CD14-positive monocyte (primary cell): ENCODE measurements around the gene CANX. TPM values are rescaled to one million over a fixed set of nuclear protein-coding genes. Genes with fewer than 3 reads are reported as not detected.

Experiments
- DNase-seq, 3 donors: peaks; one replicate each; pipeline ENCODE4 v3.0.0-alpha.2; 2011 to 2022
- H2AFZ ChIP-seq: 2 replicates; pipeline ENCODE4 v1.6.0; 2012; ENCODE audit warnings: mild to moderate bottlenecking, low read depth, low read length, inconsistent platforms; ENCODE audit not compliant: insufficient read depth, poor library complexity, severe bottlenecking
- H3K27ac ChIP-seq, 2 donors: 1 replicate in 1 of 2; 2 replicates in 1 of 2; pipeline ENCODE4 v1.5.1; 2012 to 2013; ENCODE audit warnings: low read length in 2 of 2, control low read depth in 1 of 2, inconsistent platforms in 1 of 2, low read depth in 1 of 2, mild to moderate bottlenecking in 1 of 2
- H3K27me3 ChIP-seq, 2 donors: one replicate each; pipeline versions ENCODE4 v1.6.0 to v1.6.1; 2011 to 2013; ENCODE audit warnings: low read length in 2 of 2; ENCODE audit not compliant: control insufficient read depth in 2 of 2, insufficient read depth in 2 of 2
- H3K36me3 ChIP-seq, 2 donors: replicated peaks in 1 of 2; 1 replicate in 1 of 2; 2 replicates in 1 of 2; pipeline versions ENCODE4 v1.5.1 to v1.6.1; 2012 to 2013; ENCODE audit warnings: low read length in 2 of 2, control low read depth in 1 of 2, inconsistent platforms in 1 of 2, mild to moderate bottlenecking in 1 of 2; ENCODE audit not compliant: insufficient read depth in 2 of 2, control insufficient read depth in 1 of 2
- H3K4me1 ChIP-seq, 2 donors: 1 replicate in 1 of 2; 2 replicates in 1 of 2; pipeline versions ENCODE4 v1.5.1 to v1.6.1; 2012 to 2013; ENCODE audit warnings: low read length in 2 of 2, control low read depth in 1 of 2, inconsistent platforms in 1 of 2, mild to moderate bottlenecking in 1 of 2, moderate library complexity in 1 of 2; ENCODE audit not compliant: insufficient read depth in 2 of 2, control insufficient read depth in 1 of 2
- H3K4me2 ChIP-seq: replicated peaks from 2 replicates; pipeline ENCODE3; 2012; ENCODE audit warnings: low read length, moderate library complexity, mild to moderate bottlenecking; ENCODE audit not compliant: poor library complexity, severe bottlenecking; ENCODE audit errors: extremely low read depth
- H3K4me3 ChIP-seq, 3 experiments: fragments of 200-600 bp in 1 of 3; sonication (generic) in 1 of 3; replicated peaks in 1 of 3; 1 replicate in 2 of 3; 2 replicates in 1 of 3; pipeline ENCODE4 v1.5.1; 2011 to 2013; ENCODE audit warnings: low read length in 3 of 3, mild to moderate bottlenecking in 3 of 3, control low read depth in 2 of 3, low read depth in 2 of 3, inconsistent platforms in 1 of 3, moderate library complexity in 1 of 3
- H3K79me2 ChIP-seq: 2 replicates; pipeline ENCODE4 v1.6.0; 2012; ENCODE audit warnings: mild to moderate bottlenecking, control low read depth, inconsistent platforms, low read length, moderate library complexity; ENCODE audit not compliant: insufficient read depth
- H3K9ac ChIP-seq: 2 replicates; pipeline ENCODE4 v1.6.0; 2017; ENCODE audit warnings: low read length, mild to moderate bottlenecking; ENCODE audit not compliant: insufficient read depth, poor library complexity, severe bottlenecking
- H3K9me3 ChIP-seq, 2 donors: replicated peaks in 1 of 2; 1 replicate in 1 of 2; 2 replicates in 1 of 2; pipeline versions ENCODE4 v1.5.1 to v1.6.1; 2012 to 2013; ENCODE audit warnings: low read length in 2 of 2, control low read depth in 1 of 2; ENCODE audit not compliant: control insufficient read depth in 1 of 2, insufficient read depth in 1 of 2
- H4K20me1 ChIP-seq: 2 replicates; pipeline ENCODE4 v1.6.0; 2012; ENCODE audit warnings: mild to moderate bottlenecking, low read length, control low read depth, moderate library complexity; ENCODE audit not compliant: insufficient read depth
- H3K27ac Mint-ChIP-seq, 7 donors: one replicate each; pipeline ENCODE4 v1.8.0; 2020; ENCODE audit warnings: mild to moderate bottlenecking in 7 of 7, mixed read lengths in 7 of 7, moderate library complexity in 6 of 7, inconsistent platforms in 2 of 7
- H3K27me3 Mint-ChIP-seq, 3 donors: one replicate each; pipeline ENCODE4 v1.8.0; 2021 to 2022; ENCODE audit warnings: low read depth in 3 of 3, mild to moderate bottlenecking in 3 of 3, mixed read lengths in 3 of 3, moderate library complexity in 3 of 3, inconsistent platforms in 1 of 3
- H3K36me3 Mint-ChIP-seq, 2 donors: one replicate each; pipeline ENCODE4 v1.8.0; 2020; ENCODE audit warnings: mixed read lengths in 2 of 2, inconsistent platforms in 1 of 2, mild to moderate bottlenecking in 1 of 2
- H3K4me1 Mint-ChIP-seq: one replicate; pipeline ENCODE4 v1.8.0; 2020; ENCODE audit warnings: mild to moderate bottlenecking, mixed read lengths
- H3K4me3 Mint-ChIP-seq, 2 donors: one replicate each; pipeline ENCODE4 v1.8.0; 2020; ENCODE audit warnings: mild to moderate bottlenecking in 2 of 2, mixed read lengths in 2 of 2, moderate library complexity in 1 of 2
- H3K9me3 Mint-ChIP-seq, 7 donors: one replicate each; pipeline ENCODE4 v1.8.0; 2020 to 2022; ENCODE audit warnings: mixed read lengths in 7 of 7, mild to moderate bottlenecking in 6 of 7, moderate library complexity in 6 of 7, inconsistent platforms in 2 of 7
- CTCF ChIP-seq: fragments of 200-600 bp; IDR thresholded peaks from one replicate; pipeline ENCODE4 v1.8.0; 2022; ENCODE audit warnings: antibody characterized with exemption, mild to moderate bottlenecking
- WGBS: methylation state at CpG from one replicate; pipeline ENCODE4 v1.1.5; 2013; ENCODE audit warnings: missing lambda C conversion rate; ENCODE audit not compliant: insufficient coverage; 5-methylcytosine and 5-hydroxymethylcytosine counted together
- intact Hi-C, 2 donors: fragments of 100-400 bp; cut with micrococcal nuclease; formaldehyde crosslinking; loops; one replicate each; pipeline versions ENCODE4 v1.15.0 to v1.15.1; 2023
- polyA plus RNA-seq, 3 donors: library from polyadenylated mRNA; depleted of rRNA in 1 of 3; unstranded in 2 of 3; stranded (reverse) in 1 of 3; fragments of 300-500 nt in 2 of 3; fragments of >200 nt in 1 of 3; fragmentation: Illumina TruSeq in 2 of 3; gene quantifications; 1 replicate in 2 of 3; 2 replicates in 1 of 3; pipeline ENCODE4 v1.2.3, GENCODE V29; 2012 to 2021

The CANX gene
- polyA plus RNA-seq, 3 donors, result 78.1 to 368 (median 259) TPM

GRCh38 chr5:179732412-179732917 is 33.7 kb downstream of the CANX start, which contains the start of gene MAML1:
Gene MAML1 (plus strand): TSS chr5:179732822. CDS start chr5:179733113, 291 bp downstream.
- Histone ChIP-seq H3K27ac (peak within 1 kb of the TSS; percentile 97 to 98), H3K4me3 (peak within 1 kb of the TSS; percentile 69 to 90 (median 70)), H3K4me2 (peak within 1 kb of the TSS; percentile 81), H3K79me2 (peaks cover 74% of the 10 kb centered on the region), H2AFZ (peak within 1 kb of the TSS; percentile 67), H3K9ac (peak within 1 kb of the TSS; percentile 99), H4K20me1 (peaks cover 38% of the 10 kb centered on the region), H3K4me1 (peaks cover 39 to 60% of the 10 kb centered on the region in 2 donors), H3K36me3 (peaks cover 33 to 35% of the 10 kb centered on the region in 2 donors), H3K27me3 (no peaks in the 10 kb centered on the region), H3K9me3 (no peaks in the 10 kb centered on the region)
- Mint-ChIP-seq H3K4me1 (peaks cover 58% of the 10 kb centered on the region), H3K9me3 (peaks cover 0 to 2% (median 0%) of the 10 kb centered on the region in 7 donors), H3K36me3 (peaks cover 37 to 48% of the 10 kb centered on the region in 2 donors), H3K27me3 (no peaks in the 10 kb centered on the region), H3K4me3 (peak within 1 kb of the TSS; percentile 92 to 96), H3K27ac (peak within 1 kb of the TSS; percentile 95 to 99 (median 97))
- intact Hi-C loops, result loop anchor here (2.0 to 10.0 kb wide), 2 partner anchors 34 to 62 kb away; partner anchors contain the start of genes CANX (in 2 of the 2) and LTC4S (in 1 of the 2)
- peak; percentile 99 to 100 (median 100) for DNase-seq
- TF ChIP-seq CTCF, result no peak
- WGBS, result under 1% methylated on average over 36 of the region's 41 CpGs

GRCh38 chr5:179732918-179733771 is 34.4 kb downstream of the CANX start:
- intact Hi-C loops, result loop anchor here (2.0 to 10.0 kb wide), 2 partner anchors 34 to 62 kb away; partner anchors contain the start of genes CANX (in 2 of the 2) and LTC4S (in 1 of the 2)
- peak overlapping the region; percentile 97 to 98 for H3K27ac ChIP-seq

More at GRCh38 chr5:179732918-179733771, 34.4 kb downstream of the CANX start:
- Mint-ChIP-seq H3K9me3 (peaks cover 0 to 2% (median 0%) of the 10 kb centered on the region in 7 donors), H3K36me3 (peaks cover 34 to 45% of the 10 kb centered on the region in 2 donors), H3K27me3 (no peaks in the 10 kb centered on the region), H3K4me1 (peaks cover 60% of the 10 kb centered on the region), H3K4me3 (peak overlapping the region; percentile 92 to 96), H3K27ac (peak overlapping the region; percentile 95 to 99 (median 97))
- H3K4me2 ChIP-seq, result peak overlapping the region; percentile 81
- H4K20me1 ChIP-seq, result peaks cover 45% of the 10 kb centered on the region
- H3K9ac ChIP-seq, result peak overlapping the region; percentile 99
- peaks cover 44 to 60% of the 10 kb centered on the region in 2 donors for H3K4me1 ChIP-seq
- no peaks in the 10 kb centered on the region for H3K9me3 ChIP-seq
- peaks cover 74% of the 10 kb centered on the region for H3K79me2 ChIP-seq
- under 1% methylated on average over 100 of the region's 101 CpGs for WGBS
- no peaks in the 10 kb centered on the region for H3K27me3 ChIP-seq
- H2AFZ ChIP-seq, result peak overlapping the region; percentile 65
- H3K4me3 ChIP-seq, result peak overlapping the region; percentile 69 to 90 (median 70)
- peak in 2 of 3 donors; percentile 22 to 39 for DNase-seq
- peaks cover 26 to 28% of the 10 kb centered on the region in 2 donors for H3K36me3 ChIP-seq
- no peak for TF ChIP-seq CTCF
